HepG2 (cell line): ENCODE data around the gene PVRIG. TPM values are rescaled to one million over a fixed set of nuclear protein-coding genes. Genes with fewer than 3 reads are reported as not detected.

Source experiments
- ATAC-seq: fragments of 200-7000 bp; cut with Tn5 transposase; 3 replicates; pipeline ENCODE4 v1.9.1; 2020; ENCODE audit warnings: mild to moderate bottlenecking, moderate library complexity
- BruUV-seq: library from RNA; stranded (reverse); fragments of 400-500 nt; replicated peaks from 2 replicates; lab custom pipeline; 2021; lab: Mats Ljungman, UMichigan
- CTCF ChIA-PET: fragments of 300-600 bp; formaldehyde crosslinking; extraction: SDS; loops from one replicate; lab custom pipeline; 2021; ENCODE audit warnings: low total read pairs, inconsistent platforms, low intra/inter-chr PET ratio; lab: Yijun Ruan, JAX
- POLR2A ChIA-PET: fragments of 350-600 bp; sonication (Branson Sonifier 250); formaldehyde crosslinking; loops from one replicate; lab custom pipeline; 2020; ENCODE audit warnings: antibody characterized with exemption, inconsistent platforms; lab: Yijun Ruan, JAX
- DNase-seq: peaks from one replicate; pipeline ENCODE4 v3.0.0-alpha.2; 2015; ENCODE audit warnings: low spot score
- FAIRE-seq: peaks from 3 replicates; lab custom pipeline; 2011; peaks lifted over from hg19 to GRCh38; lab: Jason Lieb, UNC
- H2AFZ ChIP-seq: one replicate; pipeline ENCODE4 v1.6.1; 2011; ENCODE audit warnings: low read length, inconsistent platforms
- H3K27ac ChIP-seq: fragments of 300-600 bp; 3 replicates; pipeline ENCODE4 v1.8.0; 2011; ENCODE audit warnings: mixed run types, mild to moderate bottlenecking, mixed read lengths, low read length, inconsistent platforms; ENCODE audit not compliant: insufficient read depth; ENCODE audit errors: extremely low read length
- H3K27me3 ChIP-seq, 2 experiments: fragments of 200-600 bp in 1 of 2; 2 replicates in 1 of 2; 3 replicates in 1 of 2; pipeline versions ENCODE4 v1.6.0 to v1.8.0; 2011; ENCODE audit warnings: low read length in 2 of 2, mild to moderate bottlenecking in 2 of 2, moderate library complexity in 2 of 2, inconsistent platforms in 1 of 2; ENCODE audit not compliant: insufficient read depth in 2 of 2, control insufficient read depth in 1 of 2
- H3K36me3 ChIP-seq, 2 experiments: fragments of 200-600 bp in 1 of 2; replicated peaks in 1 of 2; 2 replicates in 1 of 2; 3 replicates in 1 of 2; pipeline versions ENCODE4 v1.5.1 to v1.8.0; 2011; ENCODE audit warnings: low read length in 2 of 2, inconsistent platforms in 1 of 2; ENCODE audit not compliant: insufficient read depth in 2 of 2, control insufficient read depth in 1 of 2
- H3K4me1 ChIP-seq: 2 replicates; pipeline ENCODE4 v1.5.1; 2012; ENCODE audit warnings: low read length, inconsistent platforms; ENCODE audit not compliant: insufficient read depth
- H3K4me2 ChIP-seq: 2 replicates; pipeline ENCODE4 v1.6.0; 2011; ENCODE audit warnings: low read depth, low read length, inconsistent platforms
- H3K4me3 ChIP-seq, 3 experiments: fragments of 200-600 bp in 1 of 3; sonication (generic), shearing (Covaris generic) in 1 of 3; replicated peaks in 1 of 3; 2 replicates each; pipeline ENCODE4 v1.5.1; 2011 to 2016; ENCODE audit warnings: low read length in 3 of 3, inconsistent platforms in 2 of 3, low read depth in 2 of 3, mild to moderate bottlenecking in 2 of 3, control low read depth in 1 of 3, mixed read lengths in 1 of 3; ENCODE audit not compliant: insufficient read depth in 1 of 3
- H3K79me2 ChIP-seq: one replicate; pipeline ENCODE4 v1.6.1; 2011; ENCODE audit warnings: low read length, inconsistent platforms; ENCODE audit not compliant: insufficient read depth
- H3K9ac ChIP-seq: 2 replicates; pipeline ENCODE4 v1.6.0; 2011; ENCODE audit warnings: mild to moderate bottlenecking, low read depth, low read length, inconsistent platforms; ENCODE audit not compliant: insufficient read depth
- H3K9me3 ChIP-seq: 2 replicates; pipeline ENCODE4 v1.5.1; 2012; ENCODE audit warnings: mild to moderate bottlenecking, low read length
- H4K20me1 ChIP-seq: 2 replicates; pipeline ENCODE4 v1.6.0; 2011; ENCODE audit warnings: inconsistent platforms, mild to moderate bottlenecking, low read length, moderate library complexity; ENCODE audit not compliant: insufficient read depth
- AGO2 ChIP-seq: fragments of 200-400 bp; formaldehyde crosslinking; optimal IDR thresholded peaks from 2 replicates; pipeline ENCODE3; 2017; ENCODE audit warnings: mild to moderate bottlenecking, low read depth, low read length, moderate library complexity
- DBP ChIP-seq: sonication (generic); formaldehyde crosslinking; IDR thresholded peaks from 2 replicates; pipeline ENCODE4 v1.4.0; 2020; ENCODE audit warnings: missing genetic modification reagents; ENCODE audit errors: not compliant biosample characterization
- KIAA2018 ChIP-seq: sonication (generic); formaldehyde crosslinking; IDR thresholded peaks from 2 replicates; pipeline ENCODE4 v1.5.0; 2020; ENCODE audit warnings: mild to moderate bottlenecking, missing genetic modification reagents, borderline replicate concordance
- MLX ChIP-seq: IDR thresholded peaks from 2 replicates; pipeline ENCODE4 v1.6.1; 2016
- ZBTB20 ChIP-seq: sonication (generic); formaldehyde crosslinking; IDR thresholded peaks from 2 replicates; pipeline ENCODE4 v1.8.1; 2023; ENCODE audit warnings: missing genetic modification reagents, low read depth, mild to moderate bottlenecking, borderline replicate concordance
- WGBS: methylation state at CpG from one replicate; pipeline ENCODE4 v1.1.6; 2017; ENCODE audit warnings: low lambda C conversion rate; 5-methylcytosine and 5-hydroxymethylcytosine counted together
- in situ Hi-C: cut with HindIII; loops from 2 replicates; pipeline ENCODE4 v1.10.0; 2017; ENCODE audit warnings: low pct_unique_long_range_greater_than_20kb; ENCODE audit not compliant: extremely low pct_ligation_motif_present
- intact Hi-C: fragments of 100-400 bp; cut with micrococcal nuclease; formaldehyde crosslinking; loops from one replicate; pipeline ENCODE4 v1.10.0; 2022; ENCODE audit not compliant: unreplicated experiment
- polyA plus RNA-seq, 8 experiments: library from polyadenylated mRNA; depleted of rRNA in 3 of 8; stranded (reverse) in 7 of 8; unstranded in 1 of 8; fragments of >200 nt; fragmentation: Illumina TruSeq in 4 of 8; extraction: Trizol in 4 of 8; gene quantifications; 2 replicates each; pipeline versions ENCODE4 v1.2.1 to v1.2.3, GENCODE V29; 2011 to 2016; ENCODE audit warnings: low read depth in 4 of 8, missing spikeins in 1 of 8, mixed read lengths in 1 of 8; ENCODE audit not compliant: insufficient read depth in 1 of 8
- total RNA-seq, 5 experiments: library from RNA; depleted of rRNA; stranded (reverse); fragments of >200 nt; fragmentation: Illumina TruSeq; extraction: Trizol; gene quantifications; 2 replicates each; pipeline ENCODE4 v1.2.3, GENCODE V29; 2016; ENCODE audit warnings: low read depth in 1 of 5

PVRIG gene
- total and polyA plus RNA-seq, 2 of the 13 experiments (the other 11 are each of a cell fraction or from before 2014, with no cell fraction given) = not detected

- POLR2A ChIA-PET = no interaction called here
- Histone ChIP-seq H3K79me2 (no peaks in the 10 kb centered on the region), H2AFZ (no peak overlapping the region), H3K27me3 (no peaks in the 10 kb centered on the region), H4K20me1 (no peaks in the 10 kb centered on the region), H3K36me3 (peaks cover 9 to 18% of the 10 kb centered on the region in 2 experiments; a peak in 3 of 5 replicates), H3K27ac (no peak overlapping the region), H3K9me3 (no peaks in the 10 kb centered on the region), H3K4me3 (no peak overlapping the region), H3K4me1 (peaks cover 5% of the 10 kb centered on the region; the same call in 1 of the 2 replicates), H3K4me2 (no peak overlapping the region)
- intact Hi-C loops (no loop called here), in situ Hi-C loops (no loop called here)
- FAIRE-seq (no peak), DNase-seq (no peak), ATAC-seq (no peak)
- CTCF ChIA-PET = no interaction called here
- BruUV-seq = no TSS peak
- 99% methylated on average over 19 of the region's 22 CpGs for WGBS
- peak; percentile 18 for TF ChIP-seq AGO2
- no peak for TF ChIP-seq MLX
- TF ChIP-seq DBP (CRISPR knock-in tag) = no peak
- TF ChIP-seq, all 625 proteins: peak for 1
- H3K9ac ChIP-seq = no peak overlapping the region
Observed at GRCh38 chr7:100220586-100221230, 959 bp downstream of the PVRIG start.

- DNase-seq (no peak), FAIRE-seq (no peak), ATAC-seq (no peak)
- 100% methylated on average over 5 of the region's 5 CpGs for WGBS
- H3K4me2 ChIP-seq = no peak overlapping the region
- intact Hi-C loops = no loop called here
- H3K79me2 ChIP-seq = no peaks in the 10 kb centered on the region
- in situ Hi-C loops = no loop called here
- no TSS peak for BruUV-seq
- ChIA-PET CTCF (no interaction called here), POLR2A (no interaction called here)
- H3K9ac ChIP-seq = no peak overlapping the region
- no peaks in the 10 kb centered on the region for H3K27me3 ChIP-seq
- peaks cover 9 to 18% of the 10 kb centered on the region in 2 experiments; a peak in 3 of 5 replicates for H3K36me3 ChIP-seq
- no peak overlapping the region for H3K27ac ChIP-seq
- H3K4me1 ChIP-seq = peaks cover 5% of the 10 kb centered on the region; the same call in 1 of the 2 replicates
- no peak overlapping the region for H2AFZ ChIP-seq
- no peaks in the 10 kb centered on the region for H3K9me3 ChIP-seq
- H4K20me1 ChIP-seq = no peaks in the 10 kb centered on the region
- no peak overlapping the region for H3K4me3 ChIP-seq
- TF ChIP-seq ZBTB20 (no peak), KIAA2018 (CRISPR knock-in tag) (no peak)
Observed at GRCh38 chr7:100221231-100221718, 1.5 kb downstream of the PVRIG start.
